Measurements from ENCODE around the gene ANKRD12.
A peak's percentile ranks its signal among the peaks of the same experiment; 100 is the strongest.
"Not testable (repeated sequence)": the region's sequence is repeated elsewhere in the genome, so short reads cannot be mapped to it uniquely, and the experiment has no call there.

Gene ANKRD12

DNA sequence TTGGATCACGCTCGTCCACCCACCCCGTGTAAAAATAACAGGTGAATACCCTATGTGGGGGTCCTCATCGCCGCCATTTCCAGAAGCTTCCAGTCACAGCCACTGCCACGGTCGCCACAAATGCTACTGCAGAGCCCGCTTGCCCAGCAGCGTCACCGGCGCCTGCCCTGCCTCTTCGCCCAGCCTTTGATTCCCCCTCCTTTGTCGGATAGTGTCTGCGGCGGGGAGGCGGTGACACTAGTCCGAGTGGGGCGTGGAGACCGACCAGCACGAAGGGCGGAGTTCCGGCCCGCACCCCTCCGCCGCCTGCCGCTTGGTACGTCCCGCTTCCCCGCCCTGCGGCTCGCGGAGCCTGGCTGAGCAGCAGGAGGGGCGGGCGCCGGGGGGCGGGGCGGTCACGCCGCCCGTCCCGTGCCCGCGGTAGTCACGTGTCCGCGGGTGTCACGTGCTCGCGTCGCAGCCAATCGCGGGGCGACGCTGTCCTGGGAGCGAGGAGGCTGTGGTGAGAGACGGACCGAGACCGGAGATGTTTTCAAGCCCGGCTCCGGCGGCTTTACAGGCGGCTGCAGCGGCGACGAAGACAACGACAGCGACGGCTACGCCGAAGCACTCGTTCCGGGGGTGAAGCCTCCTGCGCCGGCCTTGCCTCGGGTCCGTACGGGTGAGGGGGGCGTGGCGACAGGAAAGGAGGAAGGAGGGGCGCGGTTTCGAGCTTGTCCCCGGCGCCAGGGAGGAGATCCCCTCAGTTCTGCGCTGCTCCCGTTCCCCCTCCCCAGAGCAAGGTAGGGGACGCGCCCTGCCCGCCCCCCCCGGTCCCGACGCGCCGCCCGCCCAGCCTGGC, at the start of gene ANKRD12:
ANKRD12 (plus strand) TSS at position 467 of the 841 bp plus-strand sequence. CDS start 45,652 bp downstream, outside the sequence.
- peak; percentile 98 for DNase-seq

DNA sequence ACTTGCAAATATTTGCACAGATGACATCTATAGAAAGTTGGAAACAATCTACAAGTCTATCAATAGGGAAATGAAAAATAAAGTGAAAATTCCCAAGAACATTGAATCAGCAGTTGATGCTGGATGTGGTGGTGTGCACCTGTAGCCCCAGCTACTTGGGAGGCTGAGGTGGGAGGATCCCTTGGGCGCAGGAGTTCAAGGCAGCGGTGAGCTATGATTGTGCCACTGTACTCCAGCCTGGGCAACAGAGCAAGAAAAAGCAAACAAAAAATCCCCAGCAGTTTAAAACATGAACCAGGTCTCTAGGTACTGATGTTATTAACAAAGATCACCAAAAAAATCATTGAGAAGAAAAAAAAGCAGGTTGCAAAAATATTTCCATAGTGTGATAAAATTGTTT, 49.4 kb upstream of the ANKRD12 start:
- no peak for DNase-seq

GRCh38 chr18:9088252-9088651, 48.3 kb upstream of the ANKRD12 start:
- no peak for DNase-seq

DNA sequence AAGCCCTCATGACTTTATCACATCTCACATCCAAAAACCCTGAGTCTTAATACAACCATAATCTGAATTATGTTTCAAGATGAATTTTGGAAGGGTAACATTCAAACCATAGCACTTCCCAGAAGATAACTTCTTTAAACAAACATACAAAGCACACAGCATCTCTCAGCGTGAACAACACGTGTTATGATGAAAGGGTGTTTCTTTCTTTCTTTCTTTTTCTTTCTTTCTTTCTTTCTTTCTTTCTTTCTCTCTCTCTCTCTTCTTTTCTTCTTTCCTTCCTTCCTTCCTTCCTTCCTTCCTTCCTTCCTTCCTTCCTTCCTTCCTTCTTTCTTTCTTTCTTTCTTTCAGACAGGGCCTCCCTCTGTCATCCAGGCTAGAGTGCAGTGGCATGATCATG, 47.9 kb upstream of the ANKRD12 start:
- not testable (repeated sequence) for DNase-seq

- no peak for DNase-seq
These were observed 46.0 kb upstream of the ANKRD12 start for GRCh38 chr18:9090578-9090977.

GRCh38 chr18:9091066-9091476, 45.5 kb upstream of the ANKRD12 start:
- DNase-seq, result no peak

- no peak for DNase-seq
These were observed 43.9 kb upstream of the ANKRD12 start for GRCh38 chr18:9092665-9093064.

DNA sequence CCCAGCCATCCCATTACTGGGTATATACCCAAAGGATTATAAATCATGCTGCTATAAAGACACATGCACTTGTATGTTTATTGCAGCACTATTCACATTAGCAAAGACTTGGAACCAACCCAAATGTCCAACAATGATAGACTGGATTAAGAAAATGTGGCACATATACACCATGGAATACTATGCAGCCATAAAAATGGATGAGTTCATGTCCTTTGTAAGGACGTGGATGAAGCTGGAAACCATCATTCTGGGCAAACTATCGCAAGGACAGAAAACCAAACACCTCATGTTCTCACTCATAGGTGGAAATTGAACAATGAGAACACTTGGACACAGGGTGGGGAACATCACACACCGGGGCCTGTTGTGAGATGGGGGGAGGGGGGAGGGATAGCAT, 43.5 kb upstream of the ANKRD12 start:
- DNase-seq, result not testable (repeated sequence)

DNA sequence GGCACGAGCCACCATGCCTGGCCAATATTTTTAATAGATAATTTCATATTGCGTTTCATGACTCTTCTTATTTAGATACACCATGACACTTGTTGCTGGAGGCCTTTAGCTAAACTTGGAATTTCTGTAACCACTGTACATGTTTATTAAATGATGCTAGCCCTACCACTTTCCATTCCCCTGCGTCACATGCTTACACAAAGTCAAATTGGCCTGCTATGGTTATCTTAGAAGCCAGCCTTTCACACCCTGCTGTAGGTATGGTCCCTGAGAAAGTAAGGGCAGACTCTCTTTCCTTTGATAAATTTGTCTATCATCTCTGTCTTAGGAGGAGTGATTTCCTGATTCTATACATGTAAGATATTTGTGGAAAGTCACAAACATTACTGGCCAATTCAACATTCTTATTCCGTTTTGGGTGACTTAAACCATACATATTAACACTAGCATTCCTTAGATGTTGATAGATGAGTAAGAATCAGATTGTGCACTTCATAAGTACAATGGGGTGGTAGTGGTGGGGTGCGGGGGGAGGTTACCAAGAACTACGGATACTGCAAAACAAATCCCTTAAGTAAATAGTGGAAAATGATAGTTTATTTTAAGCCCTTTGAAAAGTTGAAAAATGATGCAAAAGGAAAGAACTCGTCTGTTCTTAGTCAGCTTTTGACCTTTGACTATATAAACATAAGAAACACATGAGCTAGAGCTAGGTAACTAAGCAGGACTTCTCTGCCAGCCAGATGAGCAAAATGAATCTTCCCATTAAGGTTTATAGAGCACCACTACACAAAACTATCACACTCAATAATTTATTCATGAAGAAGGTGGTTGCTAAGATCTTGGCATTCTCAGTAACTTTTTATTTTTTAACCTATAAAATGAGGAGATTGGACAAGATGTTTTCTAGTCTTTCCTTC, 42.0 kb upstream of the ANKRD12 start:
- DNase-seq, result no peak

- peak; percentile 53 for DNase-seq
These were observed 41.1 kb upstream of the ANKRD12 start for GRCh38 chr18:9095297-9096006.

DNA sequence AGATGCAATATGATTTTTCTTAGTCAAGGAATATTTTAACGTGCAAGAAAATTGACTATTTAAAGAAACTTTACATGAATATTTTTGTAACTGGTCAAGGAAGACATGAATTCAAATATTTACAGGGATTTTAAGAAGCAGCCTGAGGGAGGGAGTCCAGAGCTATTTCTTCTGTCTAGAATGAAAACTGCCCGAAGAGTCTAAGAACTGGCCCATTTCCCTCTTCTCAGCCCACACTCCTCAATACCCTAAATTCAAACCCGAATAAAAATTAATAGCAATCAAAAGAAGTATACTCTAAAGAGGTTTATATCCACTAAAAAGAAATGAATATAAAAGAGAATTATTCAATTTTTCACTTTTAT, 40.6 kb upstream of the ANKRD12 start:
- DNase-seq, result no peak

GRCh38 chr18:9096685-9097084, 39.9 kb upstream of the ANKRD12 start:
- no peak for DNase-seq

DNA sequence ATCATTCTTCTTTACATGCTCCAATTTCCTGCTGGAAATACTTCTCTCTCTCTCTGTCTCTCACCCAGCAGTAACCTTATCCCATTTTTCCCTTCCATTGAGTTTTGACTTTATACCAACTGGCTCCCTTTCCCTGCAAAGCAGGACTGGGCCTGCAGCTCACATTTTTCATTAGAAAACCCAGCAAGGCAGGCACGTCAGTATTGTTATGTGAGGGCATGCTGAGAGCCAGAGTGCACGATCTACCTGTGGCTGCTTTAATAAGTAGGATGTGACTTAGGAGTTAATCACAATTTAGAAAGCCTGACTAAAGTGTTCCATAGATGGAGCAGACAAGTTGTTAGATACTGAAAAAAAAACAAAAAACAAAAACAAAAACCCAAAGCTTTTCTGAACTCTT, 39.2 kb upstream of the ANKRD12 start:
- no peak for DNase-seq

DNA sequence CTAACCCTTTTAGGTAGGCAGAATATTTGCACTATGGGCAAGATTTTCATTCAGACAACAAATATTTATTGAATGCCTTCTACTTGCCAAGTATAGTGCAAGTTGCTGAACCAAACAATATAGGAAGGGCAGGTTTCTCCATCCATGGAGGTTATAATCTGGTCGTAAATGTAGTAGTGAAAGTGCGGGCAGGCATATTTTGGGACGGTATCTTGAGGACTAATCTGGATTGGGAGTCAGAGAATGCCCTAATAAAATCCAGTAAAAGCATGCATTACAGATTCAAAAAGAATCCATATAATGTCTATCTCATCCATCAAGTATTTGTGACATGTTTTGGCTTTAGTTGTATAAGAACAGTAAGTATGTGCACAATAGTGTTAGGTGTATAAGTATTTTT, 35.8 kb upstream of the ANKRD12 start:
- DNase-seq, result no peak

- no peak for DNase-seq
These were observed 34.7 kb upstream of the ANKRD12 start for GRCh38 chr18:9101730-9102507.

GRCh38 chr18:9102508-9103375, 33.8 kb upstream of the ANKRD12 start, which contains the start of gene NDUFV2:
Gene NDUFV2, plus strand, starts transcription at chr18:9102699. Its CDS starts 45 bp downstream, at chr18:9102744.
- DNase-seq, result peak; percentile 98

GRCh38 chr18:9103376-9103873, 33.2 kb upstream of the ANKRD12 start:
- DNase-seq, result peak; percentile 55

- no peak for DNase-seq
These were observed 32.2 kb upstream of the ANKRD12 start for GRCh38 chr18:9104244-9104901.

DNA sequence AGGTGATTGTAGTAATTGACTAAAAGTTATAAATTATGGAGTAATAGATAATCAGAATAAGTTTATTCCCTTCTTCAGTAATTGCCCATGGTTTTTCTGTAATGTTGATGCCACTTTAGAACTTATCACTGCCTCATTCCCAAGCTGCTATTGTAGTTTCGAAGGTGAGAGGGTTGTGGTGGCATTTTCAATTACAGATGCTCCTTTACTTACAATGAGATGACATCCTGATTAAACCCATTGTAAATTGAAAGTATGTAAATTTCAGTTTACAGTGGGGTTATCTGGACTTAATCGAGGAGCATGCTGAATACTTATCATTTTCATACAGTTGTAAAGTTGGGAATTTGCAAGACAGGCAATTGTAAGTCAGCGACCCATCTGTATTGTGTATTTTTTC, 31.2 kb upstream of the ANKRD12 start:
- no peak for DNase-seq

- DNase-seq, result no peak
These were observed 30.5 kb upstream of the ANKRD12 start for GRCh38 chr18:9106094-9106493.

All from eye (tissue), 1 donor.